Measurements from ENCODE around the gene PCGF3.

GRCh38 chr4:667545-667925, 38.1 kb upstream of the PCGF3 start:
- TF ChIP-seq, protein P1, sequence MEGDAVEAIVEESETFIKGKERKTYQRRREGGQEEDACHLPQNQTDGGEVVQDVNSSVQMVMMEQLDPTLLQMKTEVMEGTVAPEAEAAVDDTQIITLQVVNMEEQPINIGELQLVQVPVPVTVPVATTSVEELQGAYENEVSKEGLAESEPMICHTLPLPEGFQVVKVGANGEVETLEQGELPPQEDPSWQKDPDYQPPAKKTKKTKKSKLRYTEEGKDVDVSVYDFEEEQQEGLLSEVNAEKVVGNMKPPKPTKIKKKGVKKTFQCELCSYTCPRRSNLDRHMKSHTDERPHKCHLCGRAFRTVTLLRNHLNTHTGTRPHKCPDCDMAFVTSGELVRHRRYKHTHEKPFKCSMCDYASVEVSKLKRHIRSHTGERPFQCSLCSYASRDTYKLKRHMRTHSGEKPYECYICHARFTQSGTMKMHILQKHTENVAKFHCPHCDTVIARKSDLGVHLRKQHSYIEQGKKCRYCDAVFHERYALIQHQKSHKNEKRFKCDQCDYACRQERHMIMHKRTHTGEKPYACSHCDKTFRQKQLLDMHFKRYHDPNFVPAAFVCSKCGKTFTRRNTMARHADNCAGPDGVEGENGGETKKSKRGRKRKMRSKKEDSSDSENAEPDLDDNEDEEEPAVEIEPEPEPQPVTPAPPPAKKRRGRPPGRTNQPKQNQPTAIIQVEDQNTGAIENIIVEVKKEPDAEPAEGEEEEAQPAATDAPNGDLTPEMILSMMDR (IDR thresholded peaks at IDR 0.05; ENCODE audit: insufficient read depth, low read length, poor library complexity, severe bottlenecking) = no peak
- no peak for TF ChIP-seq EZH2phosphoT487 (conservative IDR thresholded peaks at IDR 0.05; ENCODE audit: low read length)
